ENCODE measurements around the gene HELZ2. TPM values are rescaled to one million over a fixed set of nuclear protein-coding genes. Genes with fewer than 3 reads are reported as not detected.

The HELZ2 gene
- total RNA-seq, 1 experiment from 2014 or later = 27.9 TPM

DNA sequence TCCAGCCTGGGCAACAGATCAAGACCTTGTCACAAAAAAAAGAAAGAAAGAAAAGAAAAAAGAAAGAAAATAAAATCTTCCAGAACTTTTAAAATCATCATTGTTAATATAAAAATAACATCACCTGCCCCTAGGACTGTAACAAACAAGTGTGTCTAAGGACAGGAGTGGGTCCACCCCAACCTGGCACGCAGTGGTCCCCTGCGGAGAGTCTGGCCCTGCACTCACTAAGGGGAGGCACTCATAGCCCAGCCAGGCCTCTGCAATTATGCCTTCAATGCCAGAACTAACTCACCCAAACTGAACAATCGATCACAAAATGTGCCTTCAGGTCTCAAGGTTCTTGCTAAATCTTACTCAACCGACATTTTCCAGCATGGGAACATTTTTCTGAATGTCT is 48.1 kb upstream of the HELZ2 start:
- H3K79me1 ChIP-seq (ENCODE audit: insufficient read depth, low read depth, low read length, poor library complexity, severe bottlenecking) = peaks cover 4% of the 10 kb centered on the region

More for the DNA sequence above, 48.1 kb upstream of the HELZ2 start:
- Histone ChIP-seq H2BK5ac (ENCODE audit: insufficient read length, low read length) (no peak overlapping the region), H2AK5ac (ENCODE audit: insufficient read length, low read length) (no peak overlapping the region), H3K23ac (ENCODE audit: insufficient read length, low read depth, low read length) (no peak overlapping the region), H3K9ac (ENCODE audit: extremely low read depth, insufficient read length, low read length) (no peak overlapping the region), H3K4ac (ENCODE audit: low read depth, low read length) (no peak overlapping the region), H2BK120ac (ENCODE audit: low read depth, low read length, poor library complexity, severe bottlenecking) (no peak overlapping the region), H3K18ac (ENCODE audit: insufficient read length, low read depth, low read length) (no peak overlapping the region), H3K79me2 (ENCODE audit: insufficient read depth, low read length) (peaks cover 3% of the 10 kb centered on the region; the same call in 1 of the 2 replicates), H3K14ac (ENCODE audit: insufficient read depth, low read length) (no peak overlapping the region), H4K20me1 (ENCODE audit: control insufficient read depth, insufficient read depth, insufficient read length) (no peaks in the 10 kb centered on the region), H4K5ac (ENCODE audit: insufficient read length, low read depth, low read length) (no peak overlapping the region), H3K56ac (ENCODE audit: insufficient read length, low read depth, low read length) (no peak overlapping the region), H2AFZ (ENCODE audit: low read length) (no peak overlapping the region), H4K8ac (replicated peaks; ENCODE audit: insufficient read length, low read depth, low read length) (no peak overlapping the region), H3K4me1 (ENCODE audit: insufficient read depth, low read length) (no peaks in the 10 kb centered on the region; the same call in 1 of the 2 replicates), H2BK20ac (ENCODE audit: low read depth, low read length, poor library complexity, severe bottlenecking) (no peak overlapping the region), H2BK12ac (ENCODE audit: insufficient read length, low read depth, low read length) (no peak overlapping the region), H3K4me2 (ENCODE audit: insufficient read depth, insufficient read length, low read length) (no peak overlapping the region), H3K27me3 (ENCODE audit: insufficient read depth, low read length) (no peaks in the 10 kb centered on the region), H2BK15ac (ENCODE audit: low read depth, low read length) (no peak overlapping the region), H4K91ac (ENCODE audit: insufficient read length, low read depth, low read length) (no peak overlapping the region), H3K23me2 (ENCODE audit: insufficient read length, low read depth, low read length, poor library complexity, severe bottlenecking) (peaks cover 6% of the 10 kb centered on the region), H3T11ph (ENCODE audit: low read length) (no peak overlapping the region), H3K9me3 (ENCODE audit: control insufficient read depth, low read depth, low read length) (no peaks in the 10 kb centered on the region), H3K27ac (ENCODE audit: insufficient read length, low read depth, low read length) (no peak overlapping the region)
- DNase-seq = no peak
- no CpG with 5 or more reads among the region's 4 CpGs for WGBS (ENCODE audit: extremely low coverage, insufficient read length, low lambda C conversion rate)
- peak overlapping the region in 2 of 3 experiments; percentile 74 to 89; a peak in 3 of 7 replicates for H3K27ac Mint-ChIP-seq
- peaks cover 17 to 27% (median 23%) of the 10 kb centered on the region in 3 experiments for H3K36me3 Mint-ChIP-seq (ENCODE audit: insufficient read depth in 1 of 3, low read depth in 3 of 3)
- TF ChIP-seq, protein P1, sequence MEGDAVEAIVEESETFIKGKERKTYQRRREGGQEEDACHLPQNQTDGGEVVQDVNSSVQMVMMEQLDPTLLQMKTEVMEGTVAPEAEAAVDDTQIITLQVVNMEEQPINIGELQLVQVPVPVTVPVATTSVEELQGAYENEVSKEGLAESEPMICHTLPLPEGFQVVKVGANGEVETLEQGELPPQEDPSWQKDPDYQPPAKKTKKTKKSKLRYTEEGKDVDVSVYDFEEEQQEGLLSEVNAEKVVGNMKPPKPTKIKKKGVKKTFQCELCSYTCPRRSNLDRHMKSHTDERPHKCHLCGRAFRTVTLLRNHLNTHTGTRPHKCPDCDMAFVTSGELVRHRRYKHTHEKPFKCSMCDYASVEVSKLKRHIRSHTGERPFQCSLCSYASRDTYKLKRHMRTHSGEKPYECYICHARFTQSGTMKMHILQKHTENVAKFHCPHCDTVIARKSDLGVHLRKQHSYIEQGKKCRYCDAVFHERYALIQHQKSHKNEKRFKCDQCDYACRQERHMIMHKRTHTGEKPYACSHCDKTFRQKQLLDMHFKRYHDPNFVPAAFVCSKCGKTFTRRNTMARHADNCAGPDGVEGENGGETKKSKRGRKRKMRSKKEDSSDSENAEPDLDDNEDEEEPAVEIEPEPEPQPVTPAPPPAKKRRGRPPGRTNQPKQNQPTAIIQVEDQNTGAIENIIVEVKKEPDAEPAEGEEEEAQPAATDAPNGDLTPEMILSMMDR (conservative IDR thresholded peaks at IDR 0.05) = no peak
- no peaks in the 10 kb centered on the region for H3K9me3 Mint-ChIP-seq
- H3K27me3 Mint-ChIP-seq (ENCODE audit: low read depth) = no peaks in the 10 kb centered on the region; the same call in 1 of the 2 replicates
- H3K4me3 Mint-ChIP-seq = no peak overlapping the region
- peaks cover 19 to 21% of the 10 kb centered on the region in 2 experiments for H3K4me1 Mint-ChIP-seq
